Endothelial cell of umbilical vein (primary cell): ENCODE data around the gene PVR. TPM values are rescaled to one million over a fixed set of nuclear protein-coding genes. Genes with fewer than 3 reads are reported as not detected.

ENCODE experiments used
- BruUV-seq: library from RNA; stranded (reverse); fragments of 400-500 nt; replicated peaks from 2 replicates; lab custom pipeline; 2021; lab: Mats Ljungman, UMichigan
- CTCF ChIA-PET: fragments of 300-600, 350-600 bp; sonication (Branson Sonifier 250); formaldehyde crosslinking; loops from one replicate; lab custom pipeline; 2021; ENCODE audit warnings: antibody characterized with exemption, inconsistent platforms; lab: Charles Lee
- POLR2A ChIA-PET: fragments of 300-600, 350-600 bp; sonication (Branson Sonifier 250); formaldehyde crosslinking; loops from one replicate; lab custom pipeline; 2021; ENCODE audit warnings: antibody characterized with exemption, inconsistent platforms; lab: Charles Lee
- DNase-seq: peaks from one replicate; pipeline ENCODE4 v3.0.0-alpha.2; 2011; ENCODE audit warnings: low read depth, low spot score
- FAIRE-seq: peaks from 2 replicates; lab custom pipeline; 2011; peaks lifted over from hg19 to GRCh38; lab: Jason Lieb, UNC
- H2AFZ ChIP-seq: 2 replicates; pipeline ENCODE4 v1.6.0; 2012; ENCODE audit warnings: low read depth, low read length, control low read depth, inconsistent platforms
- H3K27ac ChIP-seq: 2 replicates; pipeline ENCODE4 v1.5.1; 2011; ENCODE audit warnings: low read depth, mild to moderate bottlenecking, control low read depth, low read length, moderate library complexity; ENCODE audit not compliant: insufficient read depth
- H3K27me3 ChIP-seq, 2 experiments: 2 replicates each; pipeline versions ENCODE4 v1.6.0 to v1.6.1; 2011; ENCODE audit warnings: low read length in 2 of 2, mixed read lengths in 1 of 2; ENCODE audit not compliant: control insufficient read depth in 2 of 2, insufficient read depth in 2 of 2
- H3K36me3 ChIP-seq, 2 experiments: 2 replicates in 1 of 2; 3 replicates in 1 of 2; pipeline ENCODE4 v1.5.1; 2011; ENCODE audit warnings: low read length in 2 of 2, mild to moderate bottlenecking in 1 of 2, moderate library complexity in 1 of 2; ENCODE audit not compliant: control insufficient read depth in 2 of 2, insufficient read depth in 2 of 2; ENCODE audit errors: extremely low read depth in 1 of 2
- H3K4me1 ChIP-seq: 3 replicates; pipeline ENCODE4 v1.5.1; 2011; ENCODE audit warnings: mild to moderate bottlenecking, low read length; ENCODE audit not compliant: control insufficient read depth, insufficient read depth; ENCODE audit errors: extremely low read depth
- H3K4me2 ChIP-seq: 2 replicates; pipeline ENCODE4 v1.6.1; 2011; ENCODE audit warnings: low read length, control low read depth, mixed read lengths; ENCODE audit not compliant: insufficient read depth
- H3K4me3 ChIP-seq, 3 experiments: fragments of 200-600 bp in 1 of 3; sonication (generic), shearing (Covaris generic) in 1 of 3; replicated peaks in 1 of 3; 2 replicates each; pipeline ENCODE4 v1.5.1; 2011 to 2016; ENCODE audit warnings: control low read depth in 3 of 3, low read length in 3 of 3, mild to moderate bottlenecking in 2 of 3, inconsistent platforms in 1 of 3, low read depth in 1 of 3, moderate library complexity in 1 of 3; ENCODE audit not compliant: insufficient read depth in 1 of 3
- H3K79me2 ChIP-seq: 2 replicates; pipeline ENCODE4 v1.6.0; 2012; ENCODE audit warnings: low read length, inconsistent platforms; ENCODE audit not compliant: control insufficient read depth, insufficient read depth
- H3K9ac ChIP-seq: replicated peaks from 2 replicates; pipeline ENCODE3; 2011; ENCODE audit warnings: low read length, control low read depth; ENCODE audit not compliant: insufficient read depth; ENCODE audit errors: extremely low read depth
- H3K9me1 ChIP-seq: replicated peaks from 3 replicates; pipeline ENCODE4 v1.6.0; 2011; ENCODE audit warnings: mild to moderate bottlenecking, low read length; ENCODE audit not compliant: control insufficient read depth, insufficient read depth; ENCODE audit errors: extremely low read depth
- H3K9me3 ChIP-seq: replicated peaks from 2 replicates; pipeline ENCODE4 v1.5.1; 2012; ENCODE audit warnings: low read length, inconsistent platforms; ENCODE audit not compliant: control insufficient read depth, insufficient read depth
- H4K20me1 ChIP-seq: replicated peaks from 2 replicates; pipeline ENCODE3; 2011; ENCODE audit warnings: mild to moderate bottlenecking, low read length; ENCODE audit not compliant: control insufficient read depth, insufficient read depth; ENCODE audit errors: extremely low read depth
- CTCF ChIP-seq, 2 donors: IDR thresholded peaks; 1 replicate in 1 of 2; 2 replicates in 1 of 2; pipeline ENCODE4 v1.5.1; 2011; ENCODE audit warnings: low read length in 2 of 2, mild to moderate bottlenecking in 2 of 2, moderate library complexity in 2 of 2, control low read depth in 1 of 2, inconsistent platforms in 1 of 2, low read depth in 1 of 2; ENCODE audit not compliant: insufficient read depth in 1 of 2; ENCODE audit errors: extremely low read depth in 1 of 2
- EZH2 ChIP-seq: IDR thresholded peaks from 2 replicates; pipeline ENCODE4 v1.6.1; 2012; ENCODE audit warnings: borderline replicate concordance, low read depth, mild to moderate bottlenecking, moderate library complexity, low read length, inconsistent platforms; ENCODE audit not compliant: severe bottlenecking
- FOS ChIP-seq: IDR thresholded peaks from 2 replicates; pipeline ENCODE4 v1.6.1; 2011; ENCODE audit warnings: mild to moderate bottlenecking, low read length, moderate library complexity, borderline replicate concordance; ENCODE audit not compliant: insufficient read depth
- GATA2 ChIP-seq: IDR thresholded peaks from 2 replicates; pipeline ENCODE4 v1.7.0; 2011; ENCODE audit warnings: low read depth, mild to moderate bottlenecking, moderate library complexity, mixed read lengths, low read length; ENCODE audit not compliant: insufficient read length, insufficient read depth
- JUN ChIP-seq: IDR thresholded peaks from 2 replicates; pipeline ENCODE4 v1.6.1; 2011; ENCODE audit warnings: borderline replicate concordance, low read depth; ENCODE audit not compliant: insufficient read length, insufficient read depth
- MAX ChIP-seq: IDR thresholded peaks from 2 replicates; pipeline ENCODE4 v1.6.1; 2011; ENCODE audit not compliant: insufficient read depth, insufficient read length
- MYC ChIP-seq: IDR thresholded peaks from one replicate; pipeline ENCODE4 v1.6.1; 2011; ENCODE audit warnings: mild to moderate bottlenecking, low read depth, low read length
- POLR2A ChIP-seq: IDR thresholded peaks from 2 replicates; pipeline ENCODE4 v1.6.1; 2012; ENCODE audit warnings: low read depth, mild to moderate bottlenecking, control low read depth, low read length
- POLR2AphosphoS5 ChIP-seq: IDR thresholded peaks from 2 replicates; pipeline ENCODE4 v1.6.1; 2012; ENCODE audit warnings: low read depth, mild to moderate bottlenecking, control low read depth, low read length, moderate library complexity; ENCODE audit not compliant: insufficient read depth
- dilution Hi-C: fragments of 300-500 bp; cut with MboI; formaldehyde crosslinking; loops from one replicate; pipeline ENCODE4 v1.15.0; 2019; ENCODE audit warnings: low sequenced_read_pairs; ENCODE audit not compliant: extremely low pct_ligation_motif_present
- intact Hi-C: fragments of 100-400 bp; cut with micrococcal nuclease; formaldehyde crosslinking; loops from one replicate; pipeline ENCODE4 v1.10.0; 2022
- polyA plus RNA-seq, 4 experiments: library from polyadenylated mRNA; depleted of rRNA in 3 of 4; stranded (reverse) in 3 of 4; unstranded in 1 of 4; fragments of >200 nt; gene quantifications; 2 replicates each; pipeline versions ENCODE4 v1.2.1 to v1.2.3, GENCODE V29; 2011 to 2012; ENCODE audit warnings: missing spikeins in 1 of 4
- total RNA-seq: library from RNA; stranded (reverse); gene quantifications from 2 replicates; pipeline ENCODE4 v1.2.3, GENCODE V29; 2021

The PVR gene
- total and polyA plus RNA-seq, 2 donors (not counting 3 experiments of a cell fraction or from before 2014, with no cell fraction given) = 133 to 226 TPM

DNA sequence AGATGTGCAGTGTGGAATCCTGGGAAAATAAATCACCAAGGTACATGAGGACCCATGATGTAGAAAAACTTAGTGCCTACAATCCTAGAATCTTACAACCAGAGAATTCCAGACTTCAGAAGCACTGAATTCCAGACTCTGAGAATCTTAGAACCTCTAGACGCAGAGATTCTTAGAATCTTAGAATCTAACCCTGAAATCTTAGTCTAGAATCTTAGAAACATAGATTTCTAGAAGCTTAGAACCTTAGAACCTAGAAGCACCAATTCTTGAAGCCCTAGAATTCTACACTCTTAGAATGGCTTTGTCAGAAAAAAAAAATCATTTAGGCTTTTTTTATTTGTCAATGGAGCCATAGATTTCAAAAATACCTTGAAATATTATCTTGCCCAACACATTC lies 61.3 kb downstream of the PVR start:
- Histone ChIP-seq H3K36me3 (no peaks in the 10 kb centered on the region), H3K27ac (no peak overlapping the region), H3K27me3 (no peaks in the 10 kb centered on the region), H3K79me2 (no peaks in the 10 kb centered on the region), H2AFZ (no peak overlapping the region), H3K4me2 (no peak overlapping the region), H3K9me3 (no peaks in the 10 kb centered on the region), H4K20me1 (no peaks in the 10 kb centered on the region), H3K4me3 (no peak overlapping the region), H3K9me1 (no peaks in the 10 kb centered on the region), H3K9ac (no peak overlapping the region), H3K4me1 (no peaks in the 10 kb centered on the region)
- dilution Hi-C loops = no loop called here
- FAIRE-seq (no peak), DNase-seq (no peak)
- intact Hi-C loops = no loop called here
- CTCF ChIA-PET = interaction anchor here (0.9 kb wide), 1 partner anchor 19 kb away, joined by 3 read pairs; no protein-coding TSS in a partner anchor
- BruUV-seq = no TSS peak
- TF ChIP-seq JUN (no peak), MAX (no peak), POLR2A (no peak)
- POLR2A ChIA-PET = no interaction called here

GRCh38 chr19:44705502-44706010 lies 61.8 kb downstream of the PVR start:
- TF ChIP-seq EZH2 (no peak), GATA2 (no peak), MAX (no peak), POLR2A (no peak), MYC (no peak), POLR2AphosphoS5 (no peak), JUN (no peak), CTCF (IDR thresholded peaks at IDR 0.05; ENCODE audit: extremely low read depth in 1 of 2, insufficient read depth in 1 of 2, low read depth in 1 of 2, low read length in 2 of 2) (no peak), FOS (no peak)
- Histone ChIP-seq H3K79me2 (no peaks in the 10 kb centered on the region), H3K4me3 (no peak overlapping the region), H3K9ac (no peak overlapping the region), H3K27ac (no peak overlapping the region), H3K9me1 (no peaks in the 10 kb centered on the region), H4K20me1 (no peaks in the 10 kb centered on the region), H3K4me2 (no peak overlapping the region), H3K4me1 (peaks cover 2% of the 10 kb centered on the region), H3K36me3 (no peaks in the 10 kb centered on the region), H3K9me3 (no peaks in the 10 kb centered on the region), H3K27me3 (no peaks in the 10 kb centered on the region), H2AFZ (no peak overlapping the region)
- dilution Hi-C loops (no loop called here), intact Hi-C loops (no loop called here)
- ChIA-PET CTCF (interaction anchor here (0.9 kb wide), 1 partner anchor 18 kb away, joined by 3 read pairs; no protein-coding TSS in a partner anchor), POLR2A (no interaction called here)
- FAIRE-seq (no peak), DNase-seq (no peak)
- no TSS peak for BruUV-seq
